Liver (tissue), 9 donors: ENCODE data around the gene SMOC1. TPM values are rescaled to one million over a fixed set of nuclear protein-coding genes. Genes with fewer than 3 reads are reported as not detected.

ENCODE experiments used
- DNase-seq: peaks from one replicate; pipeline ENCODE4 v3.0.0-alpha.2; 2017; ENCODE audit warnings: low spot score
- H3K27ac ChIP-seq, 2 donors: one replicate each; pipeline ENCODE4 v1.7.0; 2013; ENCODE audit warnings: inconsistent platforms in 2 of 2, low read length in 2 of 2, control low read depth in 1 of 2, low read depth in 1 of 2, mild to moderate bottlenecking in 1 of 2
- H3K27me3 ChIP-seq, 4 donors: one replicate each; pipeline versions ENCODE4 v1.6.1 to v1.7.0; 2013; ENCODE audit warnings: low read length in 3 of 4, inconsistent platforms in 1 of 4, mild to moderate bottlenecking in 1 of 4, moderate library complexity in 1 of 4; ENCODE audit not compliant: control insufficient read depth in 4 of 4, insufficient read depth in 4 of 4
- H3K36me3 ChIP-seq, 4 donors: one replicate each; pipeline versions ENCODE4 v1.6.1 to v1.7.0; 2013; ENCODE audit warnings: low read length in 3 of 4, mild to moderate bottlenecking in 3 of 4, low read depth in 1 of 4, moderate library complexity in 1 of 4; ENCODE audit not compliant: control insufficient read depth in 4 of 4, insufficient read depth in 3 of 4
- H3K4me1 ChIP-seq, 4 donors: one replicate each; pipeline versions ENCODE4 v1.6.1 to v1.7.0; 2013; ENCODE audit warnings: low read length in 3 of 4, mild to moderate bottlenecking in 3 of 4, moderate library complexity in 1 of 4; ENCODE audit not compliant: control insufficient read depth in 4 of 4, insufficient read depth in 4 of 4
- H3K4me3 ChIP-seq, 3 donors: one replicate each; pipeline versions ENCODE4 v1.6.1 to v1.7.0; 2013; ENCODE audit warnings: low read length in 3 of 3, control low read depth in 1 of 3, low read depth in 1 of 3, mild to moderate bottlenecking in 1 of 3
- H3K9ac ChIP-seq, 2 donors: one replicate each; pipeline ENCODE4 v1.7.0; 2013; ENCODE audit warnings: low read length in 2 of 2, mild to moderate bottlenecking in 2 of 2, moderate library complexity in 2 of 2, control low read depth in 1 of 2, low read depth in 1 of 2
- H3K9me3 ChIP-seq, 4 donors: one replicate each; pipeline versions ENCODE4 v1.6.1 to v1.7.0; 2013; ENCODE audit warnings: low read length in 3 of 4; ENCODE audit not compliant: control insufficient read depth in 4 of 4
- FOXA2 ChIP-seq: IDR thresholded peaks from 2 replicates; pipeline ENCODE4 v1.6.1; 2016; ENCODE audit warnings: antibody characterized with exemption
- GABPA ChIP-seq, 2 donors: IDR thresholded peaks in 1 of 2; conservative IDR thresholded peaks in 1 of 2; 2 replicates each; pipeline ENCODE4 v1.6.1; 2016; ENCODE audit warnings: antibody characterized with exemption in 2 of 2, mild to moderate bottlenecking in 1 of 2, moderate library complexity in 1 of 2
- JUND ChIP-seq, 2 donors: IDR thresholded peaks; 2 replicates each; pipeline ENCODE4 v1.6.1; 2016; ENCODE audit warnings: antibody characterized with exemption in 2 of 2
- RXRA ChIP-seq, 2 donors: IDR thresholded peaks; 2 replicates each; pipeline ENCODE4 v1.6.1; 2017 to 2018; ENCODE audit warnings: antibody characterized with exemption in 2 of 2, mild to moderate bottlenecking in 1 of 2
- TAF1 ChIP-seq: conservative IDR thresholded peaks from 2 replicates; pipeline ENCODE4 v1.6.1; 2016; ENCODE audit warnings: antibody characterized with exemption, mild to moderate bottlenecking
- whole genome bisulfite sequencing: extraction: QIAGEN DNeasy Blood & Tissue Kit; methylation state at CpG from one replicate; pipeline ENCODE4 v1.1.7; 2013; 5-methylcytosine and 5-hydroxymethylcytosine counted together
- polyA plus RNA-seq, 2 donors: library from polyadenylated mRNA; stranded (reverse) in 1 of 2; unstranded in 1 of 2; fragments of 200-250 nt in 1 of 2; fragments of >200 nt in 1 of 2; fragmentation: Nextera tagmentation in 1 of 2; extraction: Ambion mirVana in 1 of 2; gene quantifications; one replicate each; pipeline versions ENCODE4 v1.2.1 to v1.2.3, GENCODE V29; 2013 to 2015
- total RNA-seq, 2 donors: library from RNA; depleted of rRNA; stranded (reverse); fragments of >200 nt; gene quantifications; one replicate each; pipeline ENCODE4 v1.2.3, GENCODE V29; 2014
- TF ChIP-seq, protein P1 (sequence below): IDR thresholded peaks from 2 replicates; pipeline ENCODE4 v1.6.1; 2016; ENCODE audit warnings: antibody characterized with exemption
- TF ChIP-seq, protein P2 (sequence below): IDR thresholded peaks from 2 replicates; pipeline ENCODE4 v1.6.1; 2016; ENCODE audit warnings: antibody characterized with exemption, mild to moderate bottlenecking
- donor health status: healthy.
- donor health status: healthy.
- donor health status: healthy.
- donor health status: healthy.
- donor health status: healthy.

The SMOC1 gene
- total and polyA plus RNA-seq, 4 donors = 11.2 to 43.7 (median 27.4) TPM

DNA sequence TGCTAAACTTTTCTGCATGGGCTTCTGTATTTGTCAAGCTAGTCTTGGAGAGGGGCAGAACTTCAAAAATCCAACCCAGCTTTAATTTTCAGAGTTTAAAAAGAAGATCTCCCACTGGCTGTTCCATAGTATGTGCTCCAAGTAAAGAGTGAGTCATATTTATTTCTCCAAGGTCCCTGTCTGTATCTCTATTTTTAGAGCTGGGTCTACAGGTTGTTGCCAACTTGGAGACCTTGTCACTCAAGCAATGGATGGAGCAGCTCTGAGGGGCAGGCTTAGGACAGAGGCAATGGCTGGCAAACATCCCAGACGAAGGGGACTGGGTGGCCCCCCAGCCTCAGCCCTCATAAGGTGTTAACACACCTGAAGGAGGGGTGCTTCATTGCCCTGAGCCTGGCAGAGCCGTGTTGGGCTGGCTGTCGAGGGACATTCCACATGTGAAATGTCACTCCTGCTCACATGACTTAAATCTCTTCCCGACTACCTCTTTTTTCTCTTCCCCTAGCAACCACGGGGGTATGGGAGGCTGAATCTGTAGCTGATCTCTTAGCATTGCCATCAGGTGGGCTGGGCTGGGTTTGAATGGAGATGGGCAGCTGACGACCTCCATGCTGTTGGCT lies 103.1 kb downstream of the SMOC1 start:
- no peak overlapping the region for H3K4me3 ChIP-seq
- WGBS = 79% methylated on average over 6 of the region's 6 CpGs
- H3K27me3 ChIP-seq = no peaks in the 10 kb centered on the region
- H3K4me1 ChIP-seq = no peaks in the 10 kb centered on the region
- H3K36me3 ChIP-seq = peaks cover 0 to 55% (median 23%) of the 10 kb centered on the region in 4 donors
- TF ChIP-seq FOXA2 = no peak
- TF ChIP-seq, protein P1, sequence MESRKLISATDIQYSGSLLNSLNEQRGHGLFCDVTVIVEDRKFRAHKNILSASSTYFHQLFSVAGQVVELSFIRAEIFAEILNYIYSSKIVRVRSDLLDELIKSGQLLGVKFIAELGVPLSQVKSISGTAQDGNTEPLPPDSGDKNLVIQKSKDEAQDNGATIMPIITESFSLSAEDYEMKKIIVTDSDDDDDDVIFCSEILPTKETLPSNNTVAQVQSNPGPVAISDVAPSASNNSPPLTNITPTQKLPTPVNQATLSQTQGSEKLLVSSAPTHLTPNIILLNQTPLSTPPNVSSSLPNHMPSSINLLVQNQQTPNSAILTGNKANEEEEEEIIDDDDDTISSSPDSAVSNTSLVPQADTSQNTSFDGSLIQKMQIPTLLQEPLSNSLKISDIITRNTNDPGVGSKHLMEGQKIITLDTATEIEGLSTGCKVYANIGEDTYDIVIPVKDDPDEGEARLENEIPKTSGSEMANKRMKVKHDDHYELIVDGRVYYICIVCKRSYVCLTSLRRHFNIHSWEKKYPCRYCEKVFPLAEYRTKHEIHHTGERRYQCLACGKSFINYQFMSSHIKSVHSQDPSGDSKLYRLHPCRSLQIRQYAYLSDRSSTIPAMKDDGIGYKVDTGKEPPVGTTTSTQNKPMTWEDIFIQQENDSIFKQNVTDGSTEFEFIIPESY = no peak
- TF ChIP-seq GABPA (IDR thresholded peaks at IDR 0.05 in 1 of 2, conservative IDR thresholded peaks at IDR 0.05 in 1 of 2) = no peak
- TF ChIP-seq, protein P2, sequence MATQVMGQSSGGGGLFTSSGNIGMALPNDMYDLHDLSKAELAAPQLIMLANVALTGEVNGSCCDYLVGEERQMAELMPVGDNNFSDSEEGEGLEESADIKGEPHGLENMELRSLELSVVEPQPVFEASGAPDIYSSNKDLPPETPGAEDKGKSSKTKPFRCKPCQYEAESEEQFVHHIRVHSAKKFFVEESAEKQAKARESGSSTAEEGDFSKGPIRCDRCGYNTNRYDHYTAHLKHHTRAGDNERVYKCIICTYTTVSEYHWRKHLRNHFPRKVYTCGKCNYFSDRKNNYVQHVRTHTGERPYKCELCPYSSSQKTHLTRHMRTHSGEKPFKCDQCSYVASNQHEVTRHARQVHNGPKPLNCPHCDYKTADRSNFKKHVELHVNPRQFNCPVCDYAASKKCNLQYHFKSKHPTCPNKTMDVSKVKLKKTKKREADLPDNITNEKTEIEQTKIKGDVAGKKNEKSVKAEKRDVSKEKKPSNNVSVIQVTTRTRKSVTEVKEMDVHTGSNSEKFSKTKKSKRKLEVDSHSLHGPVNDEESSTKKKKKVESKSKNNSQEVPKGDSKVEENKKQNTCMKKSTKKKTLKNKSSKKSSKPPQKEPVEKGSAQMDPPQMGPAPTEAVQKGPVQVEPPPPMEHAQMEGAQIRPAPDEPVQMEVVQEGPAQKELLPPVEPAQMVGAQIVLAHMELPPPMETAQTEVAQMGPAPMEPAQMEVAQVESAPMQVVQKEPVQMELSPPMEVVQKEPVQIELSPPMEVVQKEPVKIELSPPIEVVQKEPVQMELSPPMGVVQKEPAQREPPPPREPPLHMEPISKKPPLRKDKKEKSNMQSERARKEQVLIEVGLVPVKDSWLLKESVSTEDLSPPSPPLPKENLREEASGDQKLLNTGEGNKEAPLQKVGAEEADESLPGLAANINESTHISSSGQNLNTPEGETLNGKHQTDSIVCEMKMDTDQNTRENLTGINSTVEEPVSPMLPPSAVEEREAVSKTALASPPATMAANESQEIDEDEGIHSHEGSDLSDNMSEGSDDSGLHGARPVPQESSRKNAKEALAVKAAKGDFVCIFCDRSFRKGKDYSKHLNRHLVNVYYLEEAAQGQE = no peak
- no peak for TF ChIP-seq JUND (IDR thresholded peaks at IDR 0.05)
- DNase-seq = no peak
- no peak overlapping the region for H3K27ac ChIP-seq
- H3K9me3 ChIP-seq = no peaks in the 10 kb centered on the region
- H3K9ac ChIP-seq = no peak overlapping the region

DNA sequence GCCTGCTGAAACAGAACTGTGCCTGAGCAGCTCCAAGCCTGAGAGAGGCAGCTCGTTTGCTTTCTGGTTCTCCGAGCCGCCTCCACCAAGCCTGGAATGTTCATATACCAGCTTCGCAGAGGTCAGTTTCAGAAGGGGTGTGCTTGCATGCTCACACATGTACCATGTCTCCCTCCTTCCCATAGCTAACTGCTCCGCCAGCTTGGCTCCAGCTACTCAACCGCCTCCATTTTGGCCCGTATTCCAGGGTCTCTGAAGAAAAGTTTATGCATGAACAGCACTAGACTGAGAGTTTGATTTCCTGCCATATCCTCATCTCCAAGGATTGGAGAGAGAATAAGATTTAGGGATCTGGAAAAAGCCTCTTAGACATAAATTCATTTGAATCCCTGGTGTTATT lies 103.7 kb downstream of the SMOC1 start:
- WGBS = 94% methylated on average over 7 of the region's 7 CpGs

DNA sequence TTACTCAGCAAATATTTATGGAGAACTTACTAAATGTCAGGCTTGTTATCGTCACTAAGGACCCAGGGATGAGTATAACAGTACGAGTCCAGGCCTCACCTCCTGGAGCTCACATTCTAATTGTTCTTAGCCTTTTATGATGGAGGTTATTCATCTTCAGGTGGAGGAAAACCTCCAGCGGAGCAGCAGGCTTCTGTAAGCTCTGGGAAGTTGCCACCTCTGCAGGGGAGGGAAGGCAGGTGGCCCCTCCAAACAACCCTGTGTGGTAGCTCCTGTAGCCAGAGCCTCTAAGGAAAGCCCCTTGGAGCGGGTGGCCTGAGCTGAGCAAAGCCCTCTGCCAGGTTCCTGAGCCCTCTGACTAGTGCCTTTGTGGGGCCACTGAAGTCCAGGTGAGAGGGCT lies 104.1 kb downstream of the SMOC1 start:
- Histone ChIP-seq H3K27ac (no peak overlapping the region), H3K27me3 (no peaks in the 10 kb centered on the region), H3K36me3 (peaks cover 0 to 45% (median 16%) of the 10 kb centered on the region in 4 donors), H3K9ac (no peak overlapping the region), H3K4me3 (no peak overlapping the region), H3K4me1 (no peaks in the 10 kb centered on the region), H3K9me3 (no peaks in the 10 kb centered on the region)
- DNase-seq = no peak
- WGBS = 92% methylated on average over 4 of the region's 4 CpGs
- no peak for TF ChIP-seq TAF1
- TF ChIP-seq RXRA (IDR thresholded peaks at IDR 0.05) = no peak

More for the DNA sequence above, 103.7 kb downstream of the SMOC1 start:
- H3K4me1 ChIP-seq = no peaks in the 10 kb centered on the region
- no peak overlapping the region for H3K4me3 ChIP-seq
- H3K36me3 ChIP-seq = peaks cover 0 to 49% (median 20%) of the 10 kb centered on the region in 4 donors
- H3K9ac ChIP-seq = no peak overlapping the region
- no peak for DNase-seq
- no peaks in the 10 kb centered on the region for H3K27me3 ChIP-seq
- TF ChIP-seq TAF1 = no peak
- no peaks in the 10 kb centered on the region for H3K9me3 ChIP-seq
- H3K27ac ChIP-seq = no peak overlapping the region
